OCI-LY1 (cell line): ENCODE data around the gene RGS5.

Experiments used
- H2AFZ ChIP-seq: fragments of 200-600 bp; sonication (generic), shearing (Covaris generic); 2 replicates; pipeline ENCODE4 v1.6.0; 2014; ENCODE audit warnings: antibody characterized with exemption, mild to moderate bottlenecking, low read length
- H3F3A ChIP-seq: fragments of 200-600 bp; sonication (generic), shearing (Covaris generic); 2 replicates; pipeline ENCODE4 v1.6.0; 2014; ENCODE audit warnings: mild to moderate bottlenecking, antibody characterized with exemption, low read length, moderate library complexity; ENCODE audit not compliant: insufficient read depth
- H3K27ac ChIP-seq: fragments of 200-600 bp; sonication (generic); 2 replicates; pipeline ENCODE4 v1.5.1; 2014; ENCODE audit warnings: low read length, mixed run types, mild to moderate bottlenecking, low read depth; ENCODE audit not compliant: poor library complexity, severe bottlenecking
- H3K27me3 ChIP-seq: fragments of 200-600 bp; sonication (generic); 2 replicates; pipeline ENCODE4 v1.6.0; 2014; ENCODE audit warnings: antibody characterized with exemption, mild to moderate bottlenecking, low read length, moderate library complexity; ENCODE audit not compliant: insufficient read depth
- H3K36me3 ChIP-seq: fragments of 200-600 bp; sonication (generic); 2 replicates; pipeline ENCODE4 v1.6.1; 2014; ENCODE audit warnings: mild to moderate bottlenecking, antibody characterized with exemption, low read length, moderate library complexity, mixed read lengths; ENCODE audit not compliant: insufficient read depth
- H3K4me1 ChIP-seq: fragments of 200-600 bp; sonication (generic); 2 replicates; pipeline ENCODE4 v1.5.1; 2014; ENCODE audit warnings: mild to moderate bottlenecking, low read length, moderate library complexity; ENCODE audit not compliant: insufficient read depth, severe bottlenecking
- H3K4me2 ChIP-seq: fragments of 200-600 bp; sonication (generic), shearing (Covaris generic); 2 replicates; pipeline ENCODE4 v1.6.1; 2014; ENCODE audit warnings: low read length
- H3K4me3 ChIP-seq: fragments of 200-600 bp; sonication (generic); 2 replicates; pipeline ENCODE4 v1.5.1; 2014; ENCODE audit warnings: low read length, low read depth, mild to moderate bottlenecking, mixed read lengths; ENCODE audit not compliant: poor library complexity, severe bottlenecking
- H3K79me2 ChIP-seq: fragments of 200-600 bp; shearing (Covaris generic); 2 replicates; pipeline ENCODE4 v1.6.1; 2016; ENCODE audit warnings: mixed run types, low read length, mixed read lengths; ENCODE audit not compliant: insufficient read depth
- H3K9ac ChIP-seq: fragments of 200-600 bp; sonication (generic), shearing (Covaris generic); 2 replicates; pipeline ENCODE4 v1.6.1; 2014; ENCODE audit warnings: mild to moderate bottlenecking, low read length, mixed read lengths
- H3K9me2 ChIP-seq: fragments of 200-600 bp; sonication (generic), shearing (Covaris generic); 2 replicates; pipeline ENCODE4 v1.6.1; 2014; ENCODE audit warnings: low read depth, mild to moderate bottlenecking, low read length, mixed read lengths
- H3K9me3 ChIP-seq: fragments of 200-600 bp; shearing (Covaris generic); 2 replicates; pipeline ENCODE4 v1.6.1; 2014; ENCODE audit warnings: low read length, mixed read lengths
- H4K20me1 ChIP-seq: fragments of 200-600 bp; sonication (generic), shearing (Covaris generic); 2 replicates; pipeline ENCODE4 v1.6.0; 2016; ENCODE audit warnings: mild to moderate bottlenecking, low read length; ENCODE audit not compliant: insufficient read depth
- EZH2 ChIP-seq: fragments of 200-600 bp; sonication (generic), shearing (Covaris generic); IDR thresholded peaks from 2 replicates; pipeline ENCODE4 v1.8.0; 2017; ENCODE audit warnings: borderline replicate concordance, mixed run types, mild to moderate bottlenecking, antibody characterized with exemption, low read length, moderate library complexity, mixed read lengths
- TF ChIP-seq, protein P1 (sequence below): fragments of 200-600 bp; sonication (generic), shearing (Covaris generic); IDR thresholded peaks from 2 replicates; pipeline ENCODE4 v1.5.1; 2017; ENCODE audit warnings: mild to moderate bottlenecking, antibody characterized with exemption, low read length, moderate library complexity, mixed read lengths

The RGS5 gene

DNA sequence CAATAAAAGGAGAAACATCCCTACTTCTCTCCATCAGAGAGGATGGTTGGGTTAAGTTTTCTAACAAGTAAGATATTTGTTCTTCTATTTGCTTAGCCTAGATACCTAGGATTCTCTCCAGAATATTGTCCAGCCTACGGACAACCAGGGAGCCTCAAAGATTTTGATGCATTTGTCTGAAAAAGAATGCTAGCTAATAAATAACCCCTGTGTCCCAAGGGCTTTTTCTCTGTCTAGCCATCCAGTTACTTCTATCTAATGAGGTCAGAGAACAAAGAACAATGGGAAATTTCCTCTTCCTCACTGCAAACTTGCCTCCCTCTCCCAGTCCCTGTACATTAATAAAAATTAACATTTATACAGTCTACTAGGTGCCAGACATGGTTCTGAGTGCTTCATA, 810 bp downstream of the RGS5 start:
- Histone ChIP-seq H2AFZ (no peak overlapping the region), H3K9me3 (no peaks in the 10 kb centered on the region), H3K36me3 (no peaks in the 10 kb centered on the region), H3K9me2 (no peaks in the 10 kb centered on the region), H3F3A (no peaks in the 10 kb centered on the region), H3K79me2 (no peaks in the 10 kb centered on the region), H3K9ac (no peak overlapping the region), H3K4me1 (no peaks in the 10 kb centered on the region), H3K27me3 (no peaks in the 10 kb centered on the region), H3K4me2 (no peak overlapping the region), H4K20me1 (no peaks in the 10 kb centered on the region), H3K4me3 (no peak overlapping the region), H3K27ac (no peak overlapping the region)
- TF ChIP-seq EZH2: no peak
- TF ChIP-seq, protein P1, sequence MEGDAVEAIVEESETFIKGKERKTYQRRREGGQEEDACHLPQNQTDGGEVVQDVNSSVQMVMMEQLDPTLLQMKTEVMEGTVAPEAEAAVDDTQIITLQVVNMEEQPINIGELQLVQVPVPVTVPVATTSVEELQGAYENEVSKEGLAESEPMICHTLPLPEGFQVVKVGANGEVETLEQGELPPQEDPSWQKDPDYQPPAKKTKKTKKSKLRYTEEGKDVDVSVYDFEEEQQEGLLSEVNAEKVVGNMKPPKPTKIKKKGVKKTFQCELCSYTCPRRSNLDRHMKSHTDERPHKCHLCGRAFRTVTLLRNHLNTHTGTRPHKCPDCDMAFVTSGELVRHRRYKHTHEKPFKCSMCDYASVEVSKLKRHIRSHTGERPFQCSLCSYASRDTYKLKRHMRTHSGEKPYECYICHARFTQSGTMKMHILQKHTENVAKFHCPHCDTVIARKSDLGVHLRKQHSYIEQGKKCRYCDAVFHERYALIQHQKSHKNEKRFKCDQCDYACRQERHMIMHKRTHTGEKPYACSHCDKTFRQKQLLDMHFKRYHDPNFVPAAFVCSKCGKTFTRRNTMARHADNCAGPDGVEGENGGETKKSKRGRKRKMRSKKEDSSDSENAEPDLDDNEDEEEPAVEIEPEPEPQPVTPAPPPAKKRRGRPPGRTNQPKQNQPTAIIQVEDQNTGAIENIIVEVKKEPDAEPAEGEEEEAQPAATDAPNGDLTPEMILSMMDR: no peak

DNA sequence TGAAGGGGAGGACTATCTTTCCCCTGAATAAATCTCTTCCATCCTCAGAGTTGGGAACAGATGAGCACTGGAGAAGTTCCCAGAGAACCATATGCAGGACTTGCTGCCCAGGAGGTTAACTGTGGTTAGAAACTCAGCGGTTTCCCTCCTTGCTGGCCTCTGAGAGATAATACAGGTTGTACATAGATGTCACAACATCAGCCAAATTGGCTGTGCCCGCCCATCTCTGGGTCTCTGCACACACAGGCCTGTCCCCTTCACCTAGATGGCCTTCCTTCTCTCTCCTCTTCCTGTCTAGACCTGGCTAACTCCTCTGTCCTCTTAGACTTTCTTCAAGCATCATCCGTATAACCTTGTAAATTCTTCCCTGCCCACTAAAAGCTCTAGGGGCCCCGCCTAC, 5.7 kb downstream of the RGS5 start:
- Histone ChIP-seq H3K9me3 (no peaks in the 10 kb centered on the region), H3F3A (no peaks in the 10 kb centered on the region), H3K9ac (no peak overlapping the region), H3K27me3 (no peaks in the 10 kb centered on the region), H3K4me3 (no peak overlapping the region), H4K20me1 (no peaks in the 10 kb centered on the region), H3K36me3 (no peaks in the 10 kb centered on the region), H3K9me2 (no peaks in the 10 kb centered on the region), H3K4me2 (no peak overlapping the region), H3K27ac (no peak overlapping the region), H2AFZ (no peak overlapping the region), H3K4me1 (no peaks in the 10 kb centered on the region), H3K79me2 (no peaks in the 10 kb centered on the region)
- no peak for TF ChIP-seq EZH2
- TF ChIP-seq, protein P1: no peak

DNA sequence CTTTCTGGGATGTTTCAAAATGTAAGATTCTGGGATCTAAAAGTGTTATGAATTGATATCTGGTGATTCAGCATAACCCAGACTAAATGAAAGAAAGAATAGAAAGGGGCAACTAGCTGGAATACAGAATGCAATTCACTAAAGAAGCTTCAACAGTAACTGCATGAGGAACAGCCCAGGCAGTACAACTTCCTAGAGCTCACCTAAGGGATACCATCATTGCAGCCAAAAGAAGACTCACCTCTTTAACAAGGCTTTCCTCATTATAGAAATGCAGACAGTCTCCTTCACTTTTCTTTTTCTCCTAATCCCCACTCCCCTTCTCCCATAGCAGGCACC, 6.3 kb downstream of the RGS5 start:
- Histone ChIP-seq H3K9me2 (no peaks in the 10 kb centered on the region), H3K36me3 (no peaks in the 10 kb centered on the region), H3K79me2 (no peaks in the 10 kb centered on the region), H2AFZ (no peak overlapping the region), H3K4me1 (no peaks in the 10 kb centered on the region), H3K4me2 (no peak overlapping the region), H3K9me3 (no peaks in the 10 kb centered on the region), H4K20me1 (no peaks in the 10 kb centered on the region), H3K9ac (no peak overlapping the region), H3K27ac (no peak overlapping the region), H3K27me3 (no peaks in the 10 kb centered on the region), H3K4me3 (no peak overlapping the region), H3F3A (no peaks in the 10 kb centered on the region)
- TF ChIP-seq, protein P1: no peak
- no peak for TF ChIP-seq EZH2
